ENCODE measurements around the gene CAMTA1.

Gene CAMTA1

DNA sequence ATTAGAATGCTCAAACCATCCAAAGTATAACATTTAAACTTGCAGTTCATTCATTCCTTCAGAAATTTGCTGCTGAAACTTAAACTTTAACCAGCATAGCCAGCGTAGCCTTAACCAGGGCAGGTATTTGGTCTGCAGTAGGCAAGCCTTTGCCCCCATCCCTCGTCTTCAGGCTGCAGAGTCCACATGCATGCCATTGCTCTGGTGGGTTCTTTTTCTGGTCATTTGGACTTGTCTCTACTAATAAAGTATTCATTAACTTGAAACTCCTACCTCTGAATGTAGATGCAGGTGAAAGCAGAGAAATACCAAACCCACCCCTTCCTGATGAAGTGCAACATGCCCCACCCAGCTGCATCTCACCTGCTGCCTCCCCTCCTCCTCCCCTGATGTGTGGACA is 100.2 kb downstream of the CAMTA1 start:
- no peak for DNase-seq

DNA sequence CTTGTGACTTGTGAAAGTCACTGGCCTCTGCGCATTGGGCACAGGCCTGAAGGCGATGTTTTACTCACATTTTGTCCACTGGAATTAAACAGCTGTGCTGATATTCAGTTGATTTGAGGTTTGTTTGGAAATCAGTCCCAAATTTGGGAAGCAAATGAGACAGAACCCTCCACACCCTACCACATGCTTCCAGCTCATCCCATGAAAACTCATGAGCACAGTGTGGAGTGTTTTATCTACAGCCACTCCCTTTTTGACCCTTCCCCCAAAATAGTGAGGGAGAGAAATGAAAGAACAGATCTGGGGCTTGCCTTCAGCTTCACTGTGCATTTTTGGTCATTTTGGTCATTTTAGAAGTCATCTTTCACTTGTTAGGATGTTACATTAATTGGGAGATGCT is 101.3 kb downstream of the CAMTA1 start:
- DNase-seq = no peak

DNA sequence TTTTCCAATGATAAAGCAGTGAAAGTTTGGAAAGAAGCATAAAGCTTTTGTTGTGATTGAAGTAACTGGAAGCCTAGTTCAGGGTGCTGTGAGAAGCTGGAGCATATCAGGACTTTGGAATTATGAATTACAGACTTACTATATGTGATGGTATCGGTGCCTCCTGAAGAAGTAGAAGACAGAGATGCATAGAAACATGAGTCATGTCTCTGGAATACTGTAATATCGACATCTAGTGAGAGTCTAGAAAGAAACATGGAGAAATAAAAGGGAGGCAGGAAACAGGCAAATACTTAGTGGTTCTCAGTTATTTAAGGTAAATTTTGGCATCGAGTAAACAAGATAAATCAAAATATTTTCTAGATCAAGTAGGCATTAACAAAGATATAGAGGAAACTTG is 103.0 kb downstream of the CAMTA1 start:
- DNase-seq = no peak

DNA sequence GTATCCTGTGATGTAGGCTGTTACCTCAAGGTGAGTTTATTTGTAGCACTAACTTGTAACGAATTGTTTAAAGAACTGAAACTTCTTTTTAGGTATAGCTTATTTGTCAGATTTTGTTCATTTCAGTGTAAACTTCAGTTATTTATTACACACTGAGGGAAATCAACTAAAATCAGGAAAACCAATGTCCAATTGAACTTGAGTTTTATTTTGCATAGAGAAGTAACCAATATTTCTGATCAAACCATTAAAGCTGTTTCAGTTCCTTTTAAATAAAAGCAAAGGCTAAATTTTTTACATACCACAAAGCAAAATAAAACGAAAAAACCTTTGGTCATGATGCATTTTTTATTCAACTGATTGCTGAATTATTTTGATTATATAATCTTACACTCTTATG is 103.6 kb downstream of the CAMTA1 start:
- no peak for DNase-seq

DNA sequence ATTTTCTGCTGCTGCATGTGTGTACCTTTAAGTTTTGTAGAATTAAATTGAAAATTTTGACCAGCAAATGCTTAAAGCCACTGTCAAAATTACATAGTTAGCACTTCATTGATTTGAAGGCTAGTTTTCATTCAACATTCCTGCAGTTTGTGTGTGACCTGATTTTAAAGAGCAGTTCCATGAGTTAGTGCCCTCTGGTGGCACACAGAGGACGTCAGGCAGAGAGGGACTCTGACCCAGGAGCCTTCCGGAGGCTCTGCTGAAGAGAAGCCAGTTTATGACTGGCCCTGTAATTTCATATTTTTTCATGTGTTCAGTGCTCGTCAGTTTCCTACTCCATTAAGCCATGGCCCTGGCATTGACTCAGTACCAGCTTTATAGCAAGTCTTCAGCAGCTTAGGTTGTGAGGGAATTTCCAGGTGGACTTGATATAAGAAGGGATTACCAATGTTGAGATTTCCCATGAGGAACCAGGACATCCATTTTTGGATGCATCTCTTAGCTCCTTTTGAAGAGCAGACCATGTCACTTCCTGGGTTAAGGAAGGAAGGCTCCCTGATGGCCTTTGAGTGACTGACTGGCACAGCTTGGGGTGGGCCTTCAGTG is 104.7 kb downstream of the CAMTA1 start:
- peak; percentile 37 for DNase-seq

DNA sequence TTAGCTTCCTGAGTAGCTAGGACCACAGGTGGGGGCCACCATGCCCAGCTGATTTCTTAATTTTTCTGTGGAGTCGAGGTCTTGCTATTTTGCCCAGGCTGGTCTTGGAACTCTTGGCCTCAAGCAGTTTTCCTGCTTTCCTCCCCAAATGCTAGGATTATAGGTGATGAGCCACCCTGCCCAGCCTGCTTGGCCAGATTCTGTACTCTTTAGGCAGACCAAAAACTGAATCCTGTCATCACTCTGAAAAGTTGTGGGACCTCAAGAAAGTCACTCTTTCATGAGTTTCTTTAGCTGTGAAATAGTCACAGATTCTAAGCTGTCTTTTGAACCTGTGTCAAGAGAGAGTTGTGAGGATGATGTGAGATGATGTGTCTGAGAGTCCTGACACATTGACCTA is 105.4 kb downstream of the CAMTA1 start:
- no peak for DNase-seq

DNA sequence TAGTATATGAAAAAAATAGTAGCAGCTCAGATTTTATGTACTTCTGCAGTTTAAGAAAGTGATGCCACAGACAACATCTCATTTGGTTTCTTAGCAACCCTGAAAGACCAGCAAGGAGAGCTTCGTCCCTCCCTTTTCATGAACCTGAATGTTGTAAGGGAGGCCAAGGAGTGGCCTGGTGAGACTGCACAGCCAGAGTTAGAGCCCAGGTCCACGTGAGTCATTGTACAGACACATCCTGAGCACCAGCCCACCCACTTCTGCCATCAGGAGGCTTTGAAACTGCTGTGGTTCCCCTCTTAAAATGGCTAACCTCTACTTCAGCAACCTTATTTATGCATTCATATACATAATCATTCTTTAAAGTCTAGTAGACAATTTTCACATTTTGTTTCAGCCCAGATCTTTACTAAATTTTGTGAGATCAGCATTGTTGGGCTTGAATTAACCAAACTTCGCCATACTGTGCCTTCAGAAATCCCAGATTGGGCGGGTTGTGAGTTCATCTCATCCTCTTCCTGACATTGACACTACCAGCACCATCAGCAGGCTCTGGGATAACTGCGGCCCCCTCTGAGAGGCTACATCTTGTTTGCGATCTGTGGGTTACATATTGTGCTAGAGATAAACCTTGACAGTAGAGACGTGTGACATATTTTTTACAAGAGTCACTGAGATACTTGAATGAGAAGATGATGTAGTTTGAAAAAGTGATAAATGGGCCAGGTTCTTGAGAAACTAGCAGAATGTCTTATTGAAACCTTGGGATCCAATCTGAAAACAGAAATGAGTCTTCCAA is 106.7 kb downstream of the CAMTA1 start:
- DNase-seq = no peak

DNA sequence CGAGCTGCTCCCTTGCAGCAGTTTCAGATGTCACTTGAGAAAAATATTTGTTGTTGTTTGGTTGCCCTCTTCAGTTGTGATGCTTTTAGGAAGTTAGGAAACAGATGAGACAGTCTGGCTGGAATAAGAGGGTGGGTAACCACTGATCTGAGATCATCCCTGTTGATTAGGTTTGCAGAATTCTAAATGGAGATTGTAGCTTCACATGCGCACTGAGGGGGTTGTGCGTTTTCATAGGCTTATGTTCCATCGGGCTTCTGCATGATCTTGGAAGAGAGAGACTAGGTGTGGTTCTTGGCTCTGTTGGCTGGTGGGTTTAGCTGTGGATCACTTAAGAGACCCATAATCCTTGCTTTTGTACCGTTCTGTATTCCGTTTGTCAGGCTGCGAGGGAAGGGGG is 108.1 kb downstream of the CAMTA1 start:
- no peak for DNase-seq

DNA sequence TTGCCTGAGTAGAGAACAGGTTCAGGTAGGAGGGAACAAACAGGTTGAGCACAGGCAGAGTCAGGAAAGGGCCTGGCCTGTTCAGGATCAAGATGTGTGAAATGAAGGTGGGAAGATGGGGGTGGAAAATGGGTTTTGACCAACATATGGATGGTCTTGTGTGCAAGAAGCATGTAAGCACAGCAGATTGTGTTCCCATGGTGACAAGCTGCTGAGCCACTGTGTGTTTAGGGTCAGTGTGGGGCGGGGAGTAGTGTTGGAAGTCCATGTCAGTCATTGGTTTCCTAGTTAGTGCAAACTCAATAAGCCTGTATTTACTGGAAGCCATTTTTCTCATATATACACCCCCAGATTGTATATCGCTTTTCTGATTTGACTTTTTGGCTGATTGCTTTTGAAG is 111.9 kb downstream of the CAMTA1 start:
- no peak for DNase-seq

DNA sequence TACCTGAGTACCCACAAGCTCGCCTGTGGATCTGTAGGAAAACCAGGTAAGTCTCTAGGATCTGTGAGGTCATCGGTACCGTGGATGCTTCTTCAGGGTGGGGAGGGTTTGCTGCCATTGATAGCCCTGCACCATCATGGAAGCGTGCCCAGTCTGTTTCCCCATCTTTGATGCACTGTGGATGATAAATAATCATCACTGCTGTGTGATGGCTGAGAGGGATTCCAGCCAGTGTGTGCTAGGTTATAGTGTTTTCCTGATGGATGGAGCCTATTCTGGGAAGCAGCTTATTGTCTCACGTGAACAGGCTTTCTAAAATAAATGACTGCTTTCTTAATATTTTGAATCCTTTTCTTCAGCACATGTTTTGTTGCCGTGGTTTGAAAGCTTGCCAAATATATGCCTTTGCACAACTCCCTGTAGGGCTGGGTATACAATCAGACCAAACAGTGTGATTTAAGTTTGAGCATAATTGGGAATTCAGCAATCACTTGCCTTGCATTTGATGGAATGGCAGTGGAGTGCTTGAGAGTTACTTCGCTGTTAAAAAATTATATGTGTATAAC is 113.8 kb downstream of the CAMTA1 start:
- peak; percentile 9 for DNase-seq

DNA sequence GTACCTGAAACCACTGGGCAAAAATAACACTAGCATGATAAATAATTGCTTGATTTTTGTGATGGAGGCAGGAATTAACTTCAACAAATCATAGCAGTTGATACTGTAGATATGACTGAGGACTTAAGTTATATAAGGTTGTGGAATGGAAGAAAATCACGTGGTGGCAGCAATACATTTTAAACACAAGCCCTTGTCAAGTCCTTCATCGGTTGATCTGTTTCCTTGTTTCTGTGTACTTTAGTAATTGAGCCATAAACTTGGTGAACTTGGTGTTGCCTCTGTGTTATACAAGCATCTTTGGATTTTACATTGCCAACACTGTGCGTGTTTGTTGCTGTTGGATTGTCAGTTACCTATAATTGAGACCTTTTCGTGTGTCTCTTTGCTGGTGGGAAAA is 114.4 kb downstream of the CAMTA1 start:
- no peak for DNase-seq

DNA sequence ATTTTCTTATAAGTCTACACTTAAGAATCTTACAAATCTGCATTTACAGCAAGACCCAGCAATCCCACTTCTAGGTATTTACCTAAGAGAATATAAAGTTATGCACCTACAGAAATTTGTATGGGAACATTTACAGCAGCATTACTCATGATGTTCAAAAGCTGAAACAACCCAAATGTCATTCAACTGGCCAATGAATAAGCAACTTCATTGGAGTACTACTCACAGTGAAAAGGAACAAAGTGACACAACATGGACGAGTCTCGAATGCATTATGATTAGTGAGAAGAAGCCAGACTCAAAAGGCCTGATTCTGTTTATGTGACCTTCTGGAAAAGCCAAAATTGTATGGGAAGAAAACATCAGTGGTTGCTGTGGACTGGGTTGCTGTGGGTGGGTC is 116.9 kb downstream of the CAMTA1 start:
- no peak for DNase-seq

DNA sequence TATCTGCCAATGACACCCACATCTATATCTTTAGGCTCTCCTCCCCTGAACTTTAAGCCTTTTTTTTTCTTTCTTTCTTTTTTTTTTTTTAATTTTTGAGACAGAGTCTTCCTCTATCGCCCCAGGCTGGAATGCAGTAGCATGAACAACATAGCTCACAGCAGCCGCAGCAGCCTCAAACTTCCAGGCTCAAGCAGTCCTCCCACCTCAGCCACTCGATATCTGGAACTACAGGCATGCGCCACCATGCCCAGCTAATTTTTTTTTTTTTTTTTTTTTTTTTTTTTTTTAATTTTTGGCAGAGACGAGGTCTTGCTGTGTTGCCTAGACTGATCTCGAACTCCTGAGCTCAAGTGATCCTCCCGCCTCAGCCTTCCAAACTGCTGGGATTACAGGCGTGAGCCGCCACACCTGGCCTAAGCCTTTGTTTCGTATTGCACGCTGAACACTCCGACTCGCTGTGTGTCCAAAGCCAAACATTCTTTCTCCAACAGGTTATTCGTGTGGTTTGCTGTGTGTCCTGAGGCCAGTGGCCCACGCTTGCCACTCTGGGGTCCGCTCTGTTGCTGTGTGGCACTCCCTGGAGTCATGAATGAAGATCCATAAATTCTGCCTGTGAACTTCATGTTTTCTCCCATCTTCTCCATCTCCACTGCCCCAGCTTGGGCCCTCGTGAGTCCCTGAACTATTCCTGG is 119.4 kb downstream of the CAMTA1 start:
- no peak for DNase-seq

DNA sequence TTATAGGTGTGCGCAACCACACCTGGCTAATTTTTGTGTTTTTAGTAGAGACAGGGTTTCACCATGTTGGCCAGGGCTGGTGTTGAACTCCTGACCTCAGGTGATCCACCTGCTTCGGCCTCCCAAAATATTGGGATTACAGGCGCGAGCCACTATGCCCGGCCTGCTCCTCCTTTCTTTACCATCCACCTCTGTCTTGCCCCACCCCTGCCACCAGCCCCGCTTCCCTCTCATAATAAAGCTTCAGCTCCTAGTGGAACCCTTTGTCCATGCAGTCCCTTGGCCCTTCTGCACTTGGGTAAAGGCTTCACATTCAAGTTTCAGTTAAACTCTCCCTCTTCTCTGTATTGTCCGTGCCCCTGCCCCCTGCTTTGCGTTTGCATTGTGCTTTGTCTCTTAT is 120.1 kb downstream of the CAMTA1 start:
- no peak for DNase-seq

DNA sequence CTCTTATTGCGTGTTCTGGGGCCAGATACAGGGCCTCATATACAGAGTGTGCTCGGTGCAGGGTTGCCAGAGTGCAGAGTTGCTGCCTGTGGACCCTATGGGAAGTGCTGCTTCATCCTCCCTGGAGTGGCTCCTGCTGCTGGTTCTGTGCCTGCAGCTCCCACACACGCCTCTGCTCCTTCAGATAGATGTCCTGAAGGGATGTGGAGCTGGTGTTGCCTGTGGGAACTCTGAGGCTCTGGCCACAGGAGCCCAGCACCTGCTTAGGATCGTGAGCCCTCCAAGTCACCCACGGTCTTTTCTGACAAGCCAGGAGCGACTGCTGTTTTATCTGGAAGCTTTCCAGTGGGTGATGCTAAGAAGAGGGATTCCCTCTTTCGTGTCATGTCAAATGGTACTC is 120.5 kb downstream of the CAMTA1 start:
- DNase-seq = no peak

DNA sequence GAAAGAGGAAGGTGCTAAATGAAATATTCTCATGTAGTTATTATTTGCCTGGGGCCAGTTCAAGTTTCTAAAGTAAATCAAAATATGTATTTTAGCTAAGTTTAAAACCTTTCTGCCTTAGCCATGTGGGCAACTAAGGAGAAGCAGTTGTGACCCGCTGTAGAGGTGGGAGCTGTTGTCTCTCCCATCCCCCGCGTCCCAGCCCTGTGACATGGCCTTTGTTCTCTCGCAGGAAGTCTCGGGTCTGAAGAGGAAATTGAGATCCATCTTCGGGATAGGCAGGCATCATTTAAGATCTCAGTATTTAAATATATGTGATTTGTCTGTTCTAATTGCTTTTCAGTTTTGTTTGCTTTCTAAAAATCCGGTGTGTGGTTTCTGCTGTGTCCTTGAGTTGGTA is 121.5 kb downstream of the CAMTA1 start:
- no peak for DNase-seq

DNA sequence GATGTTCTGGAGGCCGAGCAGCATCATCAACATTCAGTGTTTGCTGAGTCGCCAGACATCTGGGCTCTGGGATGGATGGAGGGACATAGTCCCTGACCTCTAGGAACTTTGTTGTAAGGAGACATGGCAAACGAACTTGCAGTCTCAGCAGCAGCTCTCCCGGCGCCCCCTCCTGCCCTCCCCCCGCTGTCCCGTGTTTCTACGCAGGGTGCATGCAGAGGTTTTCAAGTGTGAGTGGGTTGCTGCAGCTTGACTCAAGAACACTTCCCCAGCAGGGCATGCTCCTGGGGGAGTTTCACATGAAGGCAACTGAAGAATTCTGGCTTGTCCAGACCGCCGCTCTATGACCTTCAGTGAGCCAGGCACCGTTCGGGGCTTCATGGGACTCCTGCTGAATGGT is 121.9 kb downstream of the CAMTA1 start:
- no peak for DNase-seq

DNA sequence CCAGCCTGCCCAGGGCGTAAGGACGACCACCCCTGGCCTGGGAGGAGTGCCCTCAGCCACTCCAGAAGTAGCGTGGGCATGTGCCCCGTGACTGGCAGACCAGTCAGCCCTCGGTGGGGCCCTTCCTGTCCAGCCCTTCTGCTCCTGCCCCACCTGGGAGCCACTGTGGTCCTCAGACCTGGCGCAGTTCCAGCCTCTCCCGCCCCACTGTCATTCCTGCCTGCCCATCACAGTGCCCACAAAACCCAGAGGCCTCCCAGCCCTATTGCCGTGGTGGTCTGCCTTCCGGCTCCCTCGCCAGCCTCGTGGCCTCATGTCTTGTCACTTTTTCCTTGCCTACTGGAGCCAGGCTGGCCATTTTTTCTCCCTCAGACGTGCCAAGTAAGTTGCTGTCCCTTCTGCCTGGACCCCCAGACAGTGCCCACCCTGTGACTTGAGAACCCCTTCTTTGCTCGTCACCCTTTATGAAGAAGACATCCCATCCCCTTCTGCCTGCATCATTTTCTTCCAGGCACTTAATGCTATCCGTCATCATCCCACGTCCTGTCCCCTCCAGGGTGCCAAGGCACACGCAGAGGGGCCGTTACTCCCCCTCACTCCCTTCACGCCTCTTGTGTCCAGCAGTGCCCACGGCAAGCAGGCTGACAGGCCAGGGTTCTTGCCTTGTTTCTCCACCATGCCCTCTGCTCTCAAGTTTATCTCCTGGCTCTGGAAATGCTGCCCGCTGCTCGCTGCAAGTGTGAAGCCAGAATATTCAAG is 122.6 kb downstream of the CAMTA1 start:
- no peak for DNase-seq

DNA sequence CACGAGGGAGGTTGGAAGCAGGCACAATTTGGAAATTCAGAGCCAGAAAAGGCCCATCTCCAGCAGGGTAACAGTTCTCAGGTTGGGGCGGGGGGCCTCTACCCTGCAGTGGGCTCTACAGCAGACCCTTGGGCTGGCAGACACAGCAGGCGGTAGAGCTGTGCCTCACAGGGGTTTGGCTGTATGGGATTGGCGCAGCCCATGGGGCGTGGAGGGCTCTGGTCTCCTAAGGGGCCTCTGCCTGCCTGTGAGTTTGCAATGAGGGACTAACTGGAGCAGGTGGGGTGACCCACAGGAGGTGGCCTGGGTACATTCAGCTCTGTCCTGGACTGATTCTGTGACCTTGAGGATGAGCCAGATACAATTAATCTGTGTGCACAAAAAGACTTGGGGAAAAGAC is 124.1 kb downstream of the CAMTA1 start:
- DNase-seq = no peak

DNA sequence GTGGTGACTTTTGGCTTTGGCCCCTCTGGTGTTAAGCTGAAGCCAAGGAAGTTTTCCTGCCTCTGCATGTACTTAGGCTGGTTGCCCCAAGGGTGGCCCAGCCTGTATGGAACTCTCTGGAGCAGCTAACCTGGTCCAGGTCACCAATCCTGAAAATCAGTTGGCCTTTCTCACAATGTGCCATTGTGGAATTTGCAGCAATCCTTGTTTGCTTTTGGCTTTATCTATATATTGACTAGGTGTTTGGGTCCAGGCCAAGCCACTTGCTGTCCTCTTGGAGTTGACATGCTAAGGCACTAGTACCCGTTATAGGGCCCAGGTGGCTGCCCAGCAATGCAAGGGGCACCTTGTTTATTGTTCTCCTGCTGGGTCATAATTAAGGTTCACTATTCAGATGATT is 124.6 kb downstream of the CAMTA1 start:
- no peak for DNase-seq

DNA sequence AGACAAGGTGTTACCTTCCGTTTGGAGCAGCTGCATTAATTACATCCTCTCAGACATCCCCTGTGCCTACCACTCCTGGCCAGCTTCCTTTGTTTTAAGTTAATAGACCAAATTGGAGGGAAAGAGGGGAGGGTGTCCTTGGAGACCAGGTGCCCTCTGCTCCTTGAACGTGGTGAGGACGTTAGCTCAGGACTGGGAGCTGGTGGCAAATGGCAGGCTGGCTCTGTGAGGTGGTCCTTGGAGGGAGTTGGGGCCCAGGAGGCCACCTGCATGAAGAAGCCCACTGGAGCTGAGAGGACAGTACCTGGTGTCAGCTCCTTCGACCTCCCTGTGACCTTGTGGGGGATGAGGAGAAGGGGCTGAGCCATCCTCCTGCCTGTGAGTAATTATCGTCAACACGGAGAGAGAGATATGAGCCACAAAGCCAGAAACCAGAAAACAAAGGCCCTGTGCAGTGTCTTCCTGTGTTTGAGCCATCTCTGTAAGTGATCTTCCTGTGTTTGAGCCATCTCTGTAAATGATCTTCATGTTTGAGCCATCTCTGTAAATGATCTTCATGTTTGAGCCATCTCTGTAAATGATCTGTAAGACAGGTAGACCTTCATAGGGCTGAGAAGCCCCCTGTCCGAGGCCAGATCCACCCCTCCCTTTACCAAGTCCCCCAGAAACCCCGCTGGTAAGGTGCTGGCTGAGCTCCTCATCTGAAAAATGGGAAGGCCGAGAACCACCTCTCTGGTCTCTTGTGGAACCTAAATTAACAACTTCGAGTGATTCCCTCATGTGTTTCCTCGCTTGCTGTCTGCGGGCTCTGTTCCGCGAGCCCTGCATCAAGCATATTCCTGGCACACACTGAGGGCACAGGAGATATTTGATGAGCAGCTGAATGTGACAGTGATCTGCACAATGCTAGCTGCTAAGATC is 126.0 kb downstream of the CAMTA1 start:
- no peak for DNase-seq

DNA sequence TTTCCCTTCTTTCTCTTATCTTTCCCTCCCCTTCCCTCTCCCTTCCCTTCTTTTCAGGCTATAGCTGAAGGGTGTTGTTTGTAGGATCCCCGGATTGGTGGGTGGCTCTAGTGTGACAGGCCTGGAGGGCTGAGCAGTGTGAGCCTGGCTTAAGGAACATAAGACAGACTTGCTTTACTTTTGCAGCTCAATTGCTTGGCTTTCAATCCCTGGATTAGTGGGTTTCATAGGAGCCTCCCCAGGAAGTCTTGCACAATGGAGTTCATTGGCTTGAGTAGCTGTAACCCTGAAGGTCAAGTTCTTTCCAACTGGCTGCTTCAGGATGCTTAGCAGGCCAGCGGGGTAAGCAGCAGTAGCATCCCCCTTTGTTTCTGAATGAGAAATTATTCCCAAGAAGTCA is 126.7 kb downstream of the CAMTA1 start:
- no peak for DNase-seq

Measured in NCI-H345 (cell line).